OCI-LY7 (cell line): ENCODE results near the gene TBX4.

Experiments
- EZH2phosphoT487 ChIP-seq: fragments of 200-600 bp; sonication (generic); IDR thresholded peaks from 2 replicates; pipeline ENCODE4 v1.6.1; 2018; ENCODE audit warnings: low read depth, borderline replicate concordance, mild to moderate bottlenecking, mixed run types, antibody characterized with exemption, low read length, moderate library complexity, mixed read lengths
- TF ChIP-seq, protein P1 (sequence below): fragments of 200-600 bp; sonication (generic); conservative IDR thresholded peaks from 2 replicates; pipeline ENCODE4 v1.5.1; 2014; ENCODE audit warnings: mild to moderate bottlenecking, antibody characterized with exemption, low read length, moderate library complexity, mixed read lengths

- TF ChIP-seq, protein P1, sequence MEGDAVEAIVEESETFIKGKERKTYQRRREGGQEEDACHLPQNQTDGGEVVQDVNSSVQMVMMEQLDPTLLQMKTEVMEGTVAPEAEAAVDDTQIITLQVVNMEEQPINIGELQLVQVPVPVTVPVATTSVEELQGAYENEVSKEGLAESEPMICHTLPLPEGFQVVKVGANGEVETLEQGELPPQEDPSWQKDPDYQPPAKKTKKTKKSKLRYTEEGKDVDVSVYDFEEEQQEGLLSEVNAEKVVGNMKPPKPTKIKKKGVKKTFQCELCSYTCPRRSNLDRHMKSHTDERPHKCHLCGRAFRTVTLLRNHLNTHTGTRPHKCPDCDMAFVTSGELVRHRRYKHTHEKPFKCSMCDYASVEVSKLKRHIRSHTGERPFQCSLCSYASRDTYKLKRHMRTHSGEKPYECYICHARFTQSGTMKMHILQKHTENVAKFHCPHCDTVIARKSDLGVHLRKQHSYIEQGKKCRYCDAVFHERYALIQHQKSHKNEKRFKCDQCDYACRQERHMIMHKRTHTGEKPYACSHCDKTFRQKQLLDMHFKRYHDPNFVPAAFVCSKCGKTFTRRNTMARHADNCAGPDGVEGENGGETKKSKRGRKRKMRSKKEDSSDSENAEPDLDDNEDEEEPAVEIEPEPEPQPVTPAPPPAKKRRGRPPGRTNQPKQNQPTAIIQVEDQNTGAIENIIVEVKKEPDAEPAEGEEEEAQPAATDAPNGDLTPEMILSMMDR: no peak
- TF ChIP-seq EZH2phosphoT487: no peak
These were observed 7.4 kb upstream of the TBX4 start for GRCh38 chr17:61444831-61445230.
